DOHH2 (cell line): Measurements from ENCODE around the gene KIAA1671.

Source experiments
- H3F3A ChIP-seq: fragments of 200-600 bp; sonication (generic), shearing (Covaris generic); 2 replicates; pipeline ENCODE4 v1.6.0; 2016; ENCODE audit warnings: antibody characterized with exemption, mild to moderate bottlenecking; ENCODE audit not compliant: control insufficient read depth, insufficient read depth
- H3K27ac ChIP-seq: fragments of 200-600 bp; sonication (generic); 2 replicates; pipeline ENCODE4 v1.5.1; 2014; ENCODE audit warnings: low read depth, mild to moderate bottlenecking, low read length, moderate library complexity
- H3K27me3 ChIP-seq: fragments of 200-600 bp; sonication (generic); 2 replicates; pipeline ENCODE4 v1.6.1; 2014; ENCODE audit warnings: mild to moderate bottlenecking, low read length, mixed read lengths; ENCODE audit not compliant: control insufficient read depth
- H3K36me3 ChIP-seq: fragments of 200-600 bp; sonication (generic); 2 replicates; pipeline ENCODE4 v1.6.1; 2014; ENCODE audit warnings: mild to moderate bottlenecking, low read length, moderate library complexity, mixed read lengths; ENCODE audit not compliant: control insufficient read depth
- H3K4me1 ChIP-seq: fragments of 200-600 bp; sonication (generic); 2 replicates; pipeline ENCODE4 v1.6.1; 2014; ENCODE audit warnings: mild to moderate bottlenecking, low read length, mixed read lengths; ENCODE audit not compliant: control insufficient read depth
- H3K4me2 ChIP-seq: fragments of 200-600 bp; sonication (generic); 2 replicates; pipeline ENCODE4 v1.6.0; 2014; ENCODE audit warnings: mild to moderate bottlenecking, low read length, moderate library complexity
- H3K4me3 ChIP-seq: fragments of 200-600 bp; sonication (generic); 2 replicates; pipeline ENCODE4 v1.5.1; 2014; ENCODE audit warnings: mild to moderate bottlenecking, low read length, mixed read lengths
- H3K79me2 ChIP-seq: fragments of 200-600 bp; sonication (generic); 2 replicates; pipeline ENCODE4 v1.6.1; 2014; ENCODE audit warnings: mild to moderate bottlenecking, low read length, mixed read lengths; ENCODE audit not compliant: control insufficient read depth
- H3K9me2 ChIP-seq: fragments of 200-600 bp; sonication (generic); replicated peaks from 2 replicates; pipeline ENCODE4 v1.6.1; 2014; ENCODE audit warnings: mild to moderate bottlenecking, low read length, mixed read lengths; ENCODE audit not compliant: control insufficient read depth
- H3K9me3 ChIP-seq: fragments of 200-600 bp; sonication (generic); 2 replicates; pipeline ENCODE4 v1.6.1; 2014; ENCODE audit warnings: antibody characterized with exemption, low read length, mixed read lengths; ENCODE audit not compliant: control insufficient read depth, insufficient read depth
- H4K20me1 ChIP-seq: fragments of 200-600 bp; sonication (generic); 2 replicates; pipeline ENCODE4 v1.6.0; 2014; ENCODE audit warnings: low read depth, mild to moderate bottlenecking, antibody characterized with exemption, low read length, moderate library complexity; ENCODE audit not compliant: control insufficient read depth, insufficient read depth
- EZH2phosphoT487 ChIP-seq: fragments of 200-600 bp; sonication (generic); IDR thresholded peaks from 2 replicates; pipeline ENCODE4 v1.6.1; 2017; ENCODE audit warnings: borderline replicate concordance, mild to moderate bottlenecking, antibody characterized with exemption, low read length, moderate library complexity, mixed read lengths
- TF ChIP-seq, protein P1 (sequence below): fragments of 200-600 bp; sonication (generic); IDR thresholded peaks from one replicate; pipeline ENCODE4 v1.5.1; 2014; ENCODE audit warnings: antibody characterized with exemption, mild to moderate bottlenecking, low read depth, low read length; ENCODE audit not compliant: poor library complexity, severe bottlenecking

Gene KIAA1671

DNA sequence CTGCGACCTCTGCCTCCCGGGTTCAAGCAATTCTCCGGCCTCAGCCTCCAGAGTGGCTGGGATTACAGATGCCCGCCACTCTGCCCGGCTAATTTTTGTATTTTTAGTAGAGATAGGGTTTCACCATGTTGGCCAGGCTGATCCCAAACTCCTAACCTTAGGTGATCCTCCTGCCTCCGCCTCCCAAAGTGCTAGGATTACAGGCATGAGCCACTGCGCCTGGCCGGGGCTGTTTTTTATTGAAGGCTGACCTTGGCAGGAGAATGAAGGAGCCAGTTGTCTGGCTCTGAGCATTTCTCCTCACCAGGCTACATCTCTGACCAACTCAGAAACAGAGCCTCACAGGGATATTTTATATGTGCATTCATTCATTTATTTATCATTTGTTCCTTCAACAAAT is 2.3 kb downstream of the KIAA1671 start:
- TF ChIP-seq, protein P1, sequence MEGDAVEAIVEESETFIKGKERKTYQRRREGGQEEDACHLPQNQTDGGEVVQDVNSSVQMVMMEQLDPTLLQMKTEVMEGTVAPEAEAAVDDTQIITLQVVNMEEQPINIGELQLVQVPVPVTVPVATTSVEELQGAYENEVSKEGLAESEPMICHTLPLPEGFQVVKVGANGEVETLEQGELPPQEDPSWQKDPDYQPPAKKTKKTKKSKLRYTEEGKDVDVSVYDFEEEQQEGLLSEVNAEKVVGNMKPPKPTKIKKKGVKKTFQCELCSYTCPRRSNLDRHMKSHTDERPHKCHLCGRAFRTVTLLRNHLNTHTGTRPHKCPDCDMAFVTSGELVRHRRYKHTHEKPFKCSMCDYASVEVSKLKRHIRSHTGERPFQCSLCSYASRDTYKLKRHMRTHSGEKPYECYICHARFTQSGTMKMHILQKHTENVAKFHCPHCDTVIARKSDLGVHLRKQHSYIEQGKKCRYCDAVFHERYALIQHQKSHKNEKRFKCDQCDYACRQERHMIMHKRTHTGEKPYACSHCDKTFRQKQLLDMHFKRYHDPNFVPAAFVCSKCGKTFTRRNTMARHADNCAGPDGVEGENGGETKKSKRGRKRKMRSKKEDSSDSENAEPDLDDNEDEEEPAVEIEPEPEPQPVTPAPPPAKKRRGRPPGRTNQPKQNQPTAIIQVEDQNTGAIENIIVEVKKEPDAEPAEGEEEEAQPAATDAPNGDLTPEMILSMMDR: no peak
- no peak for TF ChIP-seq EZH2phosphoT487
- Histone ChIP-seq H3K27me3 (no peaks in the 10 kb centered on the region), H3K4me1 (0 out of 2 replicates have a peak, but pooled peaks cover 4% of the 10 kb centered on the region), H3K79me2 (no peaks in the 10 kb centered on the region), H3K4me2 (no peak overlapping the region), H3K27ac (no peak overlapping the region), H3K9me3 (no peaks in the 10 kb centered on the region), H4K20me1 (no peaks in the 10 kb centered on the region), H3K4me3 (no peak overlapping the region), H3K36me3 (no peaks in the 10 kb centered on the region), H3F3A (no peaks in the 10 kb centered on the region), H3K9me2 (no peaks in the 10 kb centered on the region)

DNA sequence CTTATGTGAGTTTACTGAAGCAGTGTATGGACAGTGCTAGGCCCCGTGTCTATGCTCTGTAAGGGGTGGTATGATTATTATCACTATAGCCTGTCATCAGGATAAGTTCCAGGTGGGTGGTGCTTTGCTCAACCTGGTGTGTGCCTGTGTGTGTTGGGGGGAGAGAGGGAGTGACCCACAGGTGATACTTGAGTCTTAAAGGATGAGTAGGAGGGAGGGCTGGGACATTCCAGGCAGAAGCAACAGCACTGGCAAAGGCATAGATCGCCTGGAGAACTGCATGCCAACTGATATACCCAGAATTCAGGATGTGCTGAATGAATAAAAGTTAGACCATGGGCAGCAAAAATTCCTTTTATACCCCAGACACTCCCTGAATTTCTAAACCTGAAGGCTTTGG is 4.5 kb downstream of the KIAA1671 start:
- no peaks in the 10 kb centered on the region for H3K9me2 ChIP-seq
- H3F3A ChIP-seq: no peaks in the 10 kb centered on the region
- no peaks in the 10 kb centered on the region for H4K20me1 ChIP-seq
- no peaks in the 10 kb centered on the region for H3K9me3 ChIP-seq
- no peaks in the 10 kb centered on the region for H3K27me3 ChIP-seq
- no peak for TF ChIP-seq EZH2phosphoT487
- TF ChIP-seq, protein P1: no peak
- no peak overlapping the region for H3K4me3 ChIP-seq
- no peaks in the 10 kb centered on the region for H3K79me2 ChIP-seq
- no peak overlapping the region for H3K27ac ChIP-seq
- H3K4me2 ChIP-seq: no peak overlapping the region
- 0 out of 2 replicates have a peak, but pooled peaks cover 3% of the 10 kb centered on the region for H3K4me1 ChIP-seq
- H3K36me3 ChIP-seq: no peaks in the 10 kb centered on the region

DNA sequence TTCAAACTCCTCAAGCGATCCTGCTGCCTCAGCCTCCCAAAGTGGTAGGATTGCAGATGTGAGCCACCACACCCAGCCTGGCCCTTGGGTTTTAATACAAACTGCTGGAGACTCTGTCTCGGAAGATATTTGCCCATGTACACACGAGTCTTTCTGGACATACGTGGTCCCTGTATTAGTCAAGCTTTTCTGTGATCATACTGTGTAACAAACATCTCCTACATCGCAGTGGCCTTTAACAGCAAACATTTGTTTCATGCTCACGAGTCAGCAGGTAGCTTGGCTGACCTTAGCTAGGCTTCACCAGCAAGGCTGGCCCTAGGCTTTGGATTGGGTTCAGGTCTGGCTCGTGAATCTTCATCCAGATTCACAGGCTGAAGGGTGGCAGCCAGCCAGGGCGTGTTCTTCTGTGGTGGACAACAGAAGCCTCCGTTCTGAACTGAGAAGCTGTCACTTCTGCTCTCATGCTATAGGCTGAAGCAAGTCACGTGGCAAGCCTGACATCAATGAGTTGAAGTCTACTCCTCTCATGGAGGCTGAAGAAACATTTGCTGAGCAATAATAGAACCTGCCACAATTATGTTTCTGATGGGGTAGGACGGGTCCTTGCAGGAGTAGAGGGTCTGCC is 8.8 kb downstream of the KIAA1671 start:
- H3K4me1 ChIP-seq: no peaks in the 10 kb centered on the region
- no peak overlapping the region for H3K27ac ChIP-seq
- no peaks in the 10 kb centered on the region for H4K20me1 ChIP-seq
- no peaks in the 10 kb centered on the region for H3K36me3 ChIP-seq
- H3K4me2 ChIP-seq: no peak overlapping the region
- H3K27me3 ChIP-seq: no peaks in the 10 kb centered on the region
- H3F3A ChIP-seq: no peaks in the 10 kb centered on the region
- no peaks in the 10 kb centered on the region for H3K9me2 ChIP-seq
- no peak overlapping the region for H3K4me3 ChIP-seq
- TF ChIP-seq EZH2phosphoT487: no peak
- TF ChIP-seq, protein P1: no peak
- H3K79me2 ChIP-seq: no peaks in the 10 kb centered on the region
- H3K9me3 ChIP-seq: no peaks in the 10 kb centered on the region
